NB4 (cell line): ENCODE measurements around the gene H6PD.

ENCODE experiments used
- MYC ChIP-seq: IDR thresholded peaks from 2 replicates; pipeline ENCODE4 v1.6.1; 2011; ENCODE audit warnings: low read depth, low read length
- POLR2A ChIP-seq: IDR thresholded peaks from 2 replicates; pipeline ENCODE4 v1.6.1; 2011; ENCODE audit warnings: mild to moderate bottlenecking; ENCODE audit not compliant: insufficient read length; ENCODE audit errors: extremely low read depth
- TF ChIP-seq, protein P1 (sequence below): IDR thresholded peaks from one replicate; pipeline ENCODE4 v1.5.1; 2012; ENCODE audit warnings: low read depth, low read length

DNA sequence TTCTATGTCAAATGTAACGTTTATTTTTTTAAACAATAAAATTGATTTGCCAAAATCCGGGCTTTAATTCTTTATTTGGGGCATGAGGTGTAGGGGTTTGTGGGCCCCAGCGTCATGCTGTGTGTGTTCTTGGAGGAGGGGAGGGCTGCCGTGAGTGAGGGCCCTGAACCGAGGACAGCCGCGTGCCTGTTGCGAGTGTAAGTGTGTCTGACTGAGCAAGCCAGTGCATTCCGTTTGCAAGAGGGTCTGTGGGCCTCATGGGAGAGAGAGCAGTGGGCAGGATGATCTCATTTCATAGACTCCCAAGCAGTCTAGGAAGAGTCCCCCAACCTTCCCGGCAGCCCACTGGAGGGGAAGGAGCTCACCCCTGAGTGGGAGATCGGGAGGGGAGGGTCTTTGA lies 36.7 kb downstream of the H6PD start:
- TF ChIP-seq, protein P1, sequence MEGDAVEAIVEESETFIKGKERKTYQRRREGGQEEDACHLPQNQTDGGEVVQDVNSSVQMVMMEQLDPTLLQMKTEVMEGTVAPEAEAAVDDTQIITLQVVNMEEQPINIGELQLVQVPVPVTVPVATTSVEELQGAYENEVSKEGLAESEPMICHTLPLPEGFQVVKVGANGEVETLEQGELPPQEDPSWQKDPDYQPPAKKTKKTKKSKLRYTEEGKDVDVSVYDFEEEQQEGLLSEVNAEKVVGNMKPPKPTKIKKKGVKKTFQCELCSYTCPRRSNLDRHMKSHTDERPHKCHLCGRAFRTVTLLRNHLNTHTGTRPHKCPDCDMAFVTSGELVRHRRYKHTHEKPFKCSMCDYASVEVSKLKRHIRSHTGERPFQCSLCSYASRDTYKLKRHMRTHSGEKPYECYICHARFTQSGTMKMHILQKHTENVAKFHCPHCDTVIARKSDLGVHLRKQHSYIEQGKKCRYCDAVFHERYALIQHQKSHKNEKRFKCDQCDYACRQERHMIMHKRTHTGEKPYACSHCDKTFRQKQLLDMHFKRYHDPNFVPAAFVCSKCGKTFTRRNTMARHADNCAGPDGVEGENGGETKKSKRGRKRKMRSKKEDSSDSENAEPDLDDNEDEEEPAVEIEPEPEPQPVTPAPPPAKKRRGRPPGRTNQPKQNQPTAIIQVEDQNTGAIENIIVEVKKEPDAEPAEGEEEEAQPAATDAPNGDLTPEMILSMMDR, result no peak
- TF ChIP-seq POLR2A, result no peak
- no peak for TF ChIP-seq MYC
